GM12875 (cell line): Measurements from ENCODE around the gene PGRMC2.

Experiments
- H3K4me3 ChIP-seq: one replicate; pipeline ENCODE4 v1.5.1; 2011; ENCODE audit warnings: low read depth, low read length, control low read depth
- CTCF ChIP-seq: IDR thresholded peaks from 2 replicates; pipeline ENCODE4 v1.5.1; 2011; ENCODE audit warnings: low read depth, mild to moderate bottlenecking, control low read depth, inconsistent platforms, low read length, moderate library complexity, borderline replicate concordance; ENCODE audit not compliant: insufficient read depth

PGRMC2 gene

GRCh38 chr4:128301979-128302378 is 14.4 kb upstream of the PGRMC2 start:
- no peak overlapping the region for H3K4me3 ChIP-seq
- TF ChIP-seq CTCF: no peak

GRCh38 chr4:128299848-128300247 is 12.2 kb upstream of the PGRMC2 start:
- no peak for TF ChIP-seq CTCF
- H3K4me3 ChIP-seq: no peak overlapping the region

- H3K4me3 ChIP-seq: no peak overlapping the region
These were observed 11.2 kb upstream of the PGRMC2 start for GRCh38 chr4:128298852-128299251.

GRCh38 chr4:128298146-128298758 is 10.6 kb upstream of the PGRMC2 start:
- H3K4me3 ChIP-seq: no peak overlapping the region
- TF ChIP-seq CTCF: no peak

More at GRCh38 chr4:128298852-128299251, 11.2 kb upstream of the PGRMC2 start:
- TF ChIP-seq CTCF: peak; percentile 17; the same call in 1 of the 2 replicates

- no peak for TF ChIP-seq CTCF
These were observed 7.6 kb upstream of the PGRMC2 start for GRCh38 chr4:128295255-128295654.

GRCh38 chr4:128294464-128294863 is 6.9 kb upstream of the PGRMC2 start:
- no peak overlapping the region for H3K4me3 ChIP-seq
- TF ChIP-seq CTCF: no peak

More at GRCh38 chr4:128295255-128295654, 7.6 kb upstream of the PGRMC2 start:
- no peak overlapping the region for H3K4me3 ChIP-seq

GRCh38 chr4:128292349-128292748 is 4.7 kb upstream of the PGRMC2 start:
- no peak overlapping the region for H3K4me3 ChIP-seq
- TF ChIP-seq CTCF: no peak
